GM23338 (cell line): Measurements from ENCODE around the gene NCOR2. TPM values are rescaled to one million over a fixed set of nuclear protein-coding genes. Genes with fewer than 3 reads are reported as not detected.

Experiments
- ATAC-seq: fragments of 200-7000 bp; cut with Tn5 transposase; 3 replicates; pipeline ENCODE4 v1.9.1; 2020
- DNase-seq: peaks from one replicate; pipeline ENCODE4 v3.0.0-alpha.2; 2015; ENCODE audit warnings: low spot score
- H2AFZ ChIP-seq: fragments of 200-600 bp; sonication (generic); 2 replicates; pipeline ENCODE4 v1.8.0; 2016; ENCODE audit warnings: antibody characterized with exemption, mild to moderate bottlenecking, moderate library complexity
- H3F3A ChIP-seq: fragments of 200-600 bp; sonication (generic); replicated peaks from 2 replicates; pipeline ENCODE4 v1.8.0; 2017; ENCODE audit warnings: antibody characterized with exemption, mixed run types, low read depth
- H3K27ac ChIP-seq: fragments of 200-600 bp; sonication (generic); 2 replicates; pipeline ENCODE4 v1.6.1; 2016; ENCODE audit warnings: low read depth
- H3K27me3 ChIP-seq: fragments of 200-600 bp; sonication (generic); 2 replicates; pipeline ENCODE4 v1.8.0; 2016; ENCODE audit warnings: mild to moderate bottlenecking, mixed run types, moderate library complexity; ENCODE audit not compliant: insufficient read depth
- H3K36me3 ChIP-seq: fragments of 200-600 bp; sonication (generic); 2 replicates; pipeline ENCODE4 v1.8.0; 2016; ENCODE audit warnings: mild to moderate bottlenecking; ENCODE audit not compliant: insufficient read depth
- H3K4me1 ChIP-seq: fragments of 200-600 bp; sonication (generic); 2 replicates; pipeline ENCODE4 v1.8.0; 2016; ENCODE audit warnings: mild to moderate bottlenecking, moderate library complexity; ENCODE audit not compliant: insufficient read depth
- H3K4me2 ChIP-seq: fragments of 200-600 bp; sonication (generic); 2 replicates; pipeline ENCODE4 v1.7.1; 2017; ENCODE audit warnings: mixed run types
- H3K4me3 ChIP-seq: fragments of 200-600 bp; sonication (generic); 2 replicates; pipeline ENCODE4 v1.6.1; 2016; ENCODE audit warnings: mixed run types
- H3K79me2 ChIP-seq: fragments of 200-600 bp; sonication (generic); replicated peaks from 2 replicates; pipeline ENCODE4 v1.8.0; 2017; ENCODE audit warnings: mild to moderate bottlenecking; ENCODE audit not compliant: insufficient read depth
- H3K9me2 ChIP-seq: fragments of 200-600 bp; sonication (generic); 2 replicates; pipeline ENCODE4 v1.8.0; 2017; ENCODE audit not compliant: insufficient read depth
- H4K20me1 ChIP-seq: fragments of 200-600 bp; sonication (generic); replicated peaks from 2 replicates; pipeline ENCODE4 v1.8.0; 2017; ENCODE audit warnings: mild to moderate bottlenecking; ENCODE audit not compliant: insufficient read depth
- H3K27ac Mint-ChIP-seq: 2 replicates; pipeline ENCODE4 v1.8.0; 2020; ENCODE audit warnings: inconsistent platforms, mild to moderate bottlenecking, moderate library complexity, mixed read lengths
- H3K27me3 Mint-ChIP-seq: 3 replicates; pipeline ENCODE4 v1.8.0; 2022; ENCODE audit warnings: low read depth, mild to moderate bottlenecking, moderate library complexity, mixed read lengths, inconsistent platforms; ENCODE audit not compliant: insufficient read depth, poor library complexity
- H3K36me3 Mint-ChIP-seq: 3 replicates; pipeline ENCODE4 v1.8.0; 2021; ENCODE audit warnings: low read depth, mild to moderate bottlenecking, inconsistent platforms, moderate library complexity, mixed read lengths
- H3K4me1 Mint-ChIP-seq: 3 replicates; pipeline ENCODE4 v1.8.0; 2020; ENCODE audit warnings: mild to moderate bottlenecking, inconsistent platforms, mixed read lengths
- H3K4me3 Mint-ChIP-seq: 3 replicates; pipeline ENCODE4 v1.8.0; 2021; ENCODE audit warnings: moderate library complexity, mild to moderate bottlenecking, inconsistent platforms, mixed read lengths
- H3K9me3 Mint-ChIP-seq: 3 replicates; pipeline ENCODE4 v1.8.0; 2020; ENCODE audit warnings: moderate library complexity, mild to moderate bottlenecking, inconsistent platforms, mixed read lengths
- CREB1 ChIP-seq: fragments of 250-450 bp; sonication (Bioruptor Pico); IDR thresholded peaks from 2 replicates; pipeline ENCODE4 v1.5.0; 2020; ENCODE audit warnings: low read depth, mild to moderate bottlenecking, moderate library complexity
- EZH2 ChIP-seq: fragments of 200-600 bp; sonication (generic); IDR thresholded peaks from one replicate; pipeline ENCODE4 v1.8.0; 2017; ENCODE audit warnings: antibody characterized with exemption, mild to moderate bottlenecking, low read depth; ENCODE audit not compliant: unreplicated experiment
- EZH2phosphoT487 ChIP-seq: fragments of 200-600 bp; sonication (generic); IDR thresholded peaks from one replicate; pipeline ENCODE4 v1.8.1; 2018; ENCODE audit warnings: antibody characterized with exemption; ENCODE audit not compliant: unreplicated experiment
- JUNB ChIP-seq: IDR thresholded peaks from one replicate; pipeline ENCODE4 v1.6.1; 2016; ENCODE audit warnings: antibody characterized with exemption; ENCODE audit not compliant: unreplicated experiment
- ZNF331 ChIP-seq: fragments of 250-450 bp; sonication (Bioruptor Pico); IDR thresholded peaks from 2 replicates; pipeline ENCODE4 v1.5.0; 2020; ENCODE audit warnings: low read depth, mild to moderate bottlenecking, moderate library complexity
- polyA plus RNA-seq: library from polyadenylated mRNA; unstranded; fragments of >200 nt; fragmentation: Nextera tagmentation; extraction: Ambion mirVana; gene quantifications from 2 replicates; pipeline ENCODE4 v1.2.1, GENCODE V29; 2016
- total RNA-seq: library from RNA; depleted of rRNA; stranded (reverse); fragments of >200 nt; shearing (Covaris generic); gene quantifications from 2 replicates; pipeline ENCODE4 v1.2.3, GENCODE V29; 2014
- TF ChIP-seq, protein P1 (sequence below), 2 experiments: fragments of 200-600 bp in 1 of 2; sonication (generic) in 1 of 2; conservative IDR thresholded peaks; 2 replicates each; pipeline versions ENCODE4 v1.5.1 to v1.6.1; 2016 to 2017; ENCODE audit warnings: antibody characterized with exemption in 2 of 2, low read depth in 2 of 2, mild to moderate bottlenecking in 2 of 2, moderate library complexity in 1 of 2
- TF ChIP-seq, protein P2 (sequence below): fragments of 250-450 bp; sonication (Bioruptor Pico); IDR thresholded peaks from 2 replicates; pipeline ENCODE4 v1.5.0; 2020; ENCODE audit warnings: mild to moderate bottlenecking, moderate library complexity
- TF ChIP-seq, protein P3 (sequence below): IDR thresholded peaks from 2 replicates; pipeline ENCODE4 v1.6.1; 2016; ENCODE audit warnings: antibody characterized with exemption

NCOR2 gene
- total and polyA plus RNA-seq, 2 experiments from 2014 or later = 69.6 to 190 TPM

DNA sequence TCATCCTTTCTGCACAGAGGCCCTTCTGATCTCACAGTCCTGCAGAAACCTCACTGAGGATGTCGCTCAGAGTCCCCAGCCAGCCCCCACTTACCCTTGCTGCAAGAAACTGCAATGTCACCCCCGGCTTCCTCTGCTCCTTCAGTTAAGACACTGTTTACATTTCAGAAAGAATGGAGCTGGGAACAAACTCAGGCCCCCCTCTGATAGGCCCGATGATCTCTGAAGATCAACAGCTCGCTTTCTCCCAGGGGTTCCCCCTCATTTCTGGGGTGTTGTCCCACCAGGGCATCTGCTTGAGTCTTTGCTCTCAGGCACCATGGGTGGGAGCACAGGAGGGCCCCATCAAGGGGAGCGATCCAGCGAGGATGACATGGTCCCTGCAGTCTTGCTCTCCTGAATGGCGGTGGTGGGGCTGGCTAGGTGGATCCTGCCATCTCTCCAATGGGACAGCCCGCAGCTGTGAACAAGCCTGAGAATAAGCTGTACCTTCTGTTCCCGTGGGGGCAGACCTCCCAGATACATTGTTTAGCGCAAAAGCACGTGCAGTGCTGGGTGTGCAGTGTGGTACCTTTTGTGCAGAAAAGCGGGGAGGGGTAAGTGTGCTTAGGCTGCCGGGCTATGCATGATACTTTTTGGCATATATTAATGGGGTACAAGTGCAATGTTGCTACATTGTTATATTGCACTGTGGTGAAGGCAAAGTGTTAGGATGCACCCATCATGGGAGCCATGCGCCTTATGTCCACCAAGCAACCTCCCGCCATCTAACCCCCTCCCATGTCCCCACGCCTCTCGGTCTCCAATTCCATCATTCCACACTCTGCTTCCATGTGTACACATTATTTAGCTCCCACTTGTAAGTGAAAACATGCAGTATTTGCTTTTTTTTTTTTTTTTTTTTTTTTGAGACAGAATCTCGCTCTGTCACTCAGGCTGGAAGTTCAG is 6.7 kb upstream of the NCOR2 start:
- ATAC-seq = no peak
- peaks cover 13% of the 10 kb centered on the region for H3K9me3 Mint-ChIP-seq
- H3K9me2 ChIP-seq = no peaks in the 10 kb centered on the region
- no peak overlapping the region for H3K4me3 Mint-ChIP-seq
- H3K27me3 ChIP-seq = no peaks in the 10 kb centered on the region
- peaks cover 10% of the 10 kb centered on the region; the same call in 1 of the 2 replicates for H3F3A ChIP-seq
- H3K4me3 ChIP-seq = no peak overlapping the region
- H3K36me3 ChIP-seq = no peaks in the 10 kb centered on the region
- no peak overlapping the region for H3K27ac ChIP-seq
- H2AFZ ChIP-seq = peak overlapping the region; percentile 80
- peaks cover 11% of the 10 kb centered on the region for H3K27me3 Mint-ChIP-seq
- H3K36me3 Mint-ChIP-seq = peaks cover 2% of the 10 kb centered on the region; the same call in 2 of the 3 replicates
- TF ChIP-seq, protein P1, sequence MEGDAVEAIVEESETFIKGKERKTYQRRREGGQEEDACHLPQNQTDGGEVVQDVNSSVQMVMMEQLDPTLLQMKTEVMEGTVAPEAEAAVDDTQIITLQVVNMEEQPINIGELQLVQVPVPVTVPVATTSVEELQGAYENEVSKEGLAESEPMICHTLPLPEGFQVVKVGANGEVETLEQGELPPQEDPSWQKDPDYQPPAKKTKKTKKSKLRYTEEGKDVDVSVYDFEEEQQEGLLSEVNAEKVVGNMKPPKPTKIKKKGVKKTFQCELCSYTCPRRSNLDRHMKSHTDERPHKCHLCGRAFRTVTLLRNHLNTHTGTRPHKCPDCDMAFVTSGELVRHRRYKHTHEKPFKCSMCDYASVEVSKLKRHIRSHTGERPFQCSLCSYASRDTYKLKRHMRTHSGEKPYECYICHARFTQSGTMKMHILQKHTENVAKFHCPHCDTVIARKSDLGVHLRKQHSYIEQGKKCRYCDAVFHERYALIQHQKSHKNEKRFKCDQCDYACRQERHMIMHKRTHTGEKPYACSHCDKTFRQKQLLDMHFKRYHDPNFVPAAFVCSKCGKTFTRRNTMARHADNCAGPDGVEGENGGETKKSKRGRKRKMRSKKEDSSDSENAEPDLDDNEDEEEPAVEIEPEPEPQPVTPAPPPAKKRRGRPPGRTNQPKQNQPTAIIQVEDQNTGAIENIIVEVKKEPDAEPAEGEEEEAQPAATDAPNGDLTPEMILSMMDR (conservative IDR thresholded peaks at IDR 0.05; ENCODE audit: low read depth in 2 of 2) = no peak
- peak overlapping the region; percentile 85 for H3K27ac Mint-ChIP-seq
- H4K20me1 ChIP-seq = no peaks in the 10 kb centered on the region
- H3K4me1 ChIP-seq = peaks cover 23% of the 10 kb centered on the region
- DNase-seq = no peak
- H3K79me2 ChIP-seq = no peaks in the 10 kb centered on the region
- H3K4me2 ChIP-seq = no peak overlapping the region
- H3K4me1 Mint-ChIP-seq = peaks cover 30% of the 10 kb centered on the region

DNA sequence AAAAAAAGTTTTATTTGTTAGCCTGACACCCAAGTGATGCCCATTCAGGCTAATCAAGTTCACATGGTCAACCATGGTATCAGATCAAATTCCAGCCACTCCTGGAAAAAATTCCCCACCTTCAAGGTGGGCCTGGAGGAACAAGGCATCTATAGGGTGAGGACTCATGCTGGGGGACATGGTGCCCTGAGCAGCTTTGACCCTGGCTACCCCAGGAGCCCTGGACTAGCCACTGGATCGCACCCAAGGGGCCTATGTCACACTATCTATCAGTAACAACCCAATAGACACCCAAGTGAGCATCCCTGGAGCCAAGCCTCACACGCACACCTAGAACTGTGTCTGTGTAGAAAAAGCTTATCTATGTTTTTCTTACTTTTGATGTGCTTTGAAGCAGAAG is 4.1 kb upstream of the NCOR2 start:
- H3K36me3 Mint-ChIP-seq = no peaks in the 10 kb centered on the region; the same call in 2 of the 3 replicates
- no peaks in the 10 kb centered on the region for H4K20me1 ChIP-seq
- H3K9me2 ChIP-seq = no peaks in the 10 kb centered on the region
- no peaks in the 10 kb centered on the region; the same call in 2 of the 3 replicates for H3K9me3 Mint-ChIP-seq
- DNase-seq (no peak), ATAC-seq (no peak)
- H2AFZ ChIP-seq = no peak overlapping the region
- H3K27ac Mint-ChIP-seq = no peak overlapping the region
- no peak overlapping the region for H3K4me3 Mint-ChIP-seq
- no peak overlapping the region for H3K4me3 ChIP-seq
- H3K4me1 ChIP-seq = peaks cover 29% of the 10 kb centered on the region
- no peaks in the 10 kb centered on the region for H3K36me3 ChIP-seq
- H3K27me3 Mint-ChIP-seq = peaks cover 8% of the 10 kb centered on the region
- peaks cover 12% of the 10 kb centered on the region; the same call in 1 of the 2 replicates for H3F3A ChIP-seq
- 0 out of 2 replicates have a peak overlapping the region, but pooled peaks have one; percentile 1 for H3K27ac ChIP-seq
- H3K4me2 ChIP-seq = peak overlapping the region; percentile 95; the same call in 1 of the 2 replicates
- H3K4me1 Mint-ChIP-seq = peaks cover 37% of the 10 kb centered on the region
- H3K27me3 ChIP-seq = no peaks in the 10 kb centered on the region
- peaks cover 4% of the 10 kb centered on the region; the same call in 1 of the 2 replicates for H3K79me2 ChIP-seq
- TF ChIP-seq ZNF331 (CRISPR knock-in tag) = no peak
- TF ChIP-seq CREB1 (CRISPR knock-in tag) = no peak
- TF ChIP-seq JUNB = no peak
- TF ChIP-seq, protein P2, sequence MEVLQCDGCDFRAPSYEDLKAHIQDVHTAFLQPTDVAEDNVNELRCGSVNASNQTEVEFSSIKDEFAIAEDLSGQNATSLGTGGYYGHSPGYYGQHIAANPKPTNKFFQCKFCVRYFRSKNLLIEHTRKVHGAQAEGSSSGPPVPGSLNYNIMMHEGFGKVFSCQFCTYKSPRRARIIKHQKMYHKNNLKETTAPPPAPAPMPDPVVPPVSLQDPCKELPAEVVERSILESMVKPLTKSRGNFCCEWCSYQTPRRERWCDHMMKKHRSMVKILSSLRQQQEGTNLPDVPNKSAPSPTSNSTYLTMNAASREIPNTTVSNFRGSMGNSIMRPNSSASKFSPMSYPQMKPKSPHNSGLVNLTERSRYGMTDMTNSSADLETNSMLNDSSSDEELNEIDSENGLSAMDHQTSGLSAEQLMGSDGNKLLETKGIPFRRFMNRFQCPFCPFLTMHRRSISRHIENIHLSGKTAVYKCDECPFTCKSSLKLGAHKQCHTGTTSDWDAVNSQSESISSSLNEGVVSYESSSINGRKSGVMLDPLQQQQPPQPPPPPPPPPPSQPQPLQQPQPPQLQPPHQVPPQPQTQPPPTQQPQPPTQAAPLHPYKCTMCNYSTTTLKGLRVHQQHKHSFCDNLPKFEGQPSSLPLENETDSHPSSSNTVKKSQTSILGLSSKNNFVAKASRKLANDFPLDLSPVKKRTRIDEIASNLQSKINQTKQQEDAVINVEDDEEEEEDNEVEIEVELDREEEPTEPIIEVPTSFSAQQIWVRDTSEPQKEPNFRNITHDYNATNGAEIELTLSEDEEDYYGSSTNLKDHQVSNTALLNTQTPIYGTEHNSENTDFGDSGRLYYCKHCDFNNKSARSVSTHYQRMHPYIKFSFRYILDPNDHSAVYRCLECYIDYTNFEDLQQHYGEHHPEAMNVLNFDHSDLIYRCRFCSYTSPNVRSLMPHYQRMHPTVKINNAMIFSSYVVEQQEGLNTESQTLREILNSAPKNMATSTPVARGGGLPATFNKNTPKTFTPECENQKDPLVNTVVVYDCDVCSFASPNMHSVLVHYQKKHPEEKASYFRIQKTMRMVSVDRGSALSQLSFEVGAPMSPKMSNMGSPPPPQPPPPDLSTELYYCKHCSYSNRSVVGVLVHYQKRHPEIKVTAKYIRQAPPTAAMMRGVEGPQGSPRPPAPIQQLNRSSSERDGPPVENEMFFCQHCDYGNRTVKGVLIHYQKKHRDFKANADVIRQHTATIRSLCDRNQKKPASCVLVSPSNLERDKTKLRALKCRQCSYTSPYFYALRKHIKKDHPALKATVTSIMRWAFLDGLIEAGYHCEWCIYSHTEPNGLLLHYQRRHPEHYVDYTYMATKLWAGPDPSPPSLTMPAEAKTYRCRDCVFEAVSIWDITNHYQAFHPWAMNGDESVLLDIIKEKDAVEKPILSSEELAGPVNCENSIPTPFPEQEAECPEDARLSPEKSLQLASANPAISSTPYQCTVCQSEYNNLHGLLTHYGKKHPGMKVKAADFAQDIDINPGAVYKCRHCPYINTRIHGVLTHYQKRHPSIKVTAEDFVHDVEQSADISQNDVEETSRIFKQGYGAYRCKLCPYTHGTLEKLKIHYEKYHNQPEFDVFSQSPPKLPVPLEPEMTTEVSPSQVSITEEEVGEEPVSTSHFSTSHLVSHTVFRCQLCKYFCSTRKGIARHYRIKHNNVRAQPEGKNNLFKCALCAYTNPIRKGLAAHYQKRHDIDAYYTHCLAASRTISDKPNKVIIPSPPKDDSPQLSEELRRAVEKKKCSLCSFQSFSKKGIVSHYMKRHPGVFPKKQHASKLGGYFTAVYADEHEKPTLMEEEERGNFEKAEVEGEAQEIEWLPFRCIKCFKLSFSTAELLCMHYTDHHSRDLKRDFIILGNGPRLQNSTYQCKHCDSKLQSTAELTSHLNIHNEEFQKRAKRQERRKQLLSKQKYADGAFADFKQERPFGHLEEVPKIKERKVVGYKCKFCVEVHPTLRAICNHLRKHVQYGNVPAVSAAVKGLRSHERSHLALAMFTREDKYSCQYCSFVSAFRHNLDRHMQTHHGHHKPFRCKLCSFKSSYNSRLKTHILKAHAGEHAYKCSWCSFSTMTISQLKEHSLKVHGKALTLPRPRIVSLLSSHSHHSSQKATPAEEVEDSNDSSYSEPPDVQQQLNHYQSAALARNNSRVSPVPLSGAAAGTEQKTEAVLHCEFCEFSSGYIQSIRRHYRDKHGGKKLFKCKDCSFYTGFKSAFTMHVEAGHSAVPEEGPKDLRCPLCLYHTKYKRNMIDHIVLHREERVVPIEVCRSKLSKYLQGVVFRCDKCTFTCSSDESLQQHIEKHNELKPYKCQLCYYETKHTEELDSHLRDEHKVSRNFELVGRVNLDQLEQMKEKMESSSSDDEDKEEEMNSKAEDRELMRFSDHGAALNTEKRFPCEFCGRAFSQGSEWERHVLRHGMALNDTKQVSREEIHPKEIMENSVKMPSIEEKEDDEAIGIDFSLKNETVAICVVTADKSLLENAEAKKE = no peak
- TF ChIP-seq, protein P3, sequence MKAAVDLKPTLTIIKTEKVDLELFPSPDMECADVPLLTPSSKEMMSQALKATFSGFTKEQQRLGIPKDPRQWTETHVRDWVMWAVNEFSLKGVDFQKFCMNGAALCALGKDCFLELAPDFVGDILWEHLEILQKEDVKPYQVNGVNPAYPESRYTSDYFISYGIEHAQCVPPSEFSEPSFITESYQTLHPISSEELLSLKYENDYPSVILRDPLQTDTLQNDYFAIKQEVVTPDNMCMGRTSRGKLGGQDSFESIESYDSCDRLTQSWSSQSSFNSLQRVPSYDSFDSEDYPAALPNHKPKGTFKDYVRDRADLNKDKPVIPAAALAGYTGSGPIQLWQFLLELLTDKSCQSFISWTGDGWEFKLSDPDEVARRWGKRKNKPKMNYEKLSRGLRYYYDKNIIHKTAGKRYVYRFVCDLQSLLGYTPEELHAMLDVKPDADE = no peak
- TF ChIP-seq EZH2phosphoT487 = no peak
- TF ChIP-seq EZH2 = no peak
